ENCODE measurements around the gene IRX4. TPM values are rescaled to one million over a fixed set of nuclear protein-coding genes. Genes with fewer than 3 reads are reported as not detected.

IRX4 gene
- total and polyA plus RNA-seq, 4 donors: not detected

GRCh38 chr5:1891391-1891790 lies 8.7 kb upstream of the IRX4 start:
- Histone ChIP-seq H3K36me3 (ENCODE audit: control insufficient read depth in 4 of 4, insufficient read depth in 3 of 4, low read depth in 1 of 4, low read length in 3 of 4) (no peaks in the 10 kb centered on the region), H3K4me3 (ENCODE audit: low read depth in 1 of 3, low read length in 3 of 3) (no peak overlapping the region), H3K27me3 (ENCODE audit: control insufficient read depth in 4 of 4, insufficient read depth in 4 of 4, low read length in 3 of 4) (peaks cover 2 to 25% (median 3%) of the 10 kb centered on the region in 4 donors), H3K27ac (ENCODE audit: low read depth in 1 of 2, low read length in 2 of 2) (no peak overlapping the region), H3K9me3 (ENCODE audit: control insufficient read depth in 4 of 4, low read length in 3 of 4) (no peaks in the 10 kb centered on the region), H3K4me1 (ENCODE audit: control insufficient read depth in 4 of 4, insufficient read depth in 4 of 4, low read length in 3 of 4) (peaks cover 0 to 2% (median 0%) of the 10 kb centered on the region in 4 donors), H3K9ac (ENCODE audit: low read depth in 1 of 2, low read length in 2 of 2) (no peak overlapping the region)
- DNase-seq (ENCODE audit: low spot score): no peak
- no peak for TF ChIP-seq RAD21 (IDR thresholded peaks at IDR 0.05)
- TF ChIP-seq, protein P1, sequence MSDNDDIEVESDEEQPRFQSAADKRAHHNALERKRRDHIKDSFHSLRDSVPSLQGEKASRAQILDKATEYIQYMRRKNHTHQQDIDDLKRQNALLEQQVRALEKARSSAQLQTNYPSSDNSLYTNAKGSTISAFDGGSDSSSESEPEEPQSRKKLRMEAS (IDR thresholded peaks at IDR 0.05): no peak
- TF ChIP-seq, protein P2, sequence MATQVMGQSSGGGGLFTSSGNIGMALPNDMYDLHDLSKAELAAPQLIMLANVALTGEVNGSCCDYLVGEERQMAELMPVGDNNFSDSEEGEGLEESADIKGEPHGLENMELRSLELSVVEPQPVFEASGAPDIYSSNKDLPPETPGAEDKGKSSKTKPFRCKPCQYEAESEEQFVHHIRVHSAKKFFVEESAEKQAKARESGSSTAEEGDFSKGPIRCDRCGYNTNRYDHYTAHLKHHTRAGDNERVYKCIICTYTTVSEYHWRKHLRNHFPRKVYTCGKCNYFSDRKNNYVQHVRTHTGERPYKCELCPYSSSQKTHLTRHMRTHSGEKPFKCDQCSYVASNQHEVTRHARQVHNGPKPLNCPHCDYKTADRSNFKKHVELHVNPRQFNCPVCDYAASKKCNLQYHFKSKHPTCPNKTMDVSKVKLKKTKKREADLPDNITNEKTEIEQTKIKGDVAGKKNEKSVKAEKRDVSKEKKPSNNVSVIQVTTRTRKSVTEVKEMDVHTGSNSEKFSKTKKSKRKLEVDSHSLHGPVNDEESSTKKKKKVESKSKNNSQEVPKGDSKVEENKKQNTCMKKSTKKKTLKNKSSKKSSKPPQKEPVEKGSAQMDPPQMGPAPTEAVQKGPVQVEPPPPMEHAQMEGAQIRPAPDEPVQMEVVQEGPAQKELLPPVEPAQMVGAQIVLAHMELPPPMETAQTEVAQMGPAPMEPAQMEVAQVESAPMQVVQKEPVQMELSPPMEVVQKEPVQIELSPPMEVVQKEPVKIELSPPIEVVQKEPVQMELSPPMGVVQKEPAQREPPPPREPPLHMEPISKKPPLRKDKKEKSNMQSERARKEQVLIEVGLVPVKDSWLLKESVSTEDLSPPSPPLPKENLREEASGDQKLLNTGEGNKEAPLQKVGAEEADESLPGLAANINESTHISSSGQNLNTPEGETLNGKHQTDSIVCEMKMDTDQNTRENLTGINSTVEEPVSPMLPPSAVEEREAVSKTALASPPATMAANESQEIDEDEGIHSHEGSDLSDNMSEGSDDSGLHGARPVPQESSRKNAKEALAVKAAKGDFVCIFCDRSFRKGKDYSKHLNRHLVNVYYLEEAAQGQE (IDR thresholded peaks at IDR 0.05): no peak
- no peak for TF ChIP-seq EGR1 (IDR thresholded peaks at IDR 0.05; ENCODE audit: low read depth in 2 of 2)
- no peak for TF ChIP-seq HNF4A (conservative IDR thresholded peaks at IDR 0.05)
- TF ChIP-seq CTCF (IDR thresholded peaks at IDR 0.05; ENCODE audit: low read depth, low read length, missing input control): no peak
- TF ChIP-seq ZBTB33 (IDR thresholded peaks at IDR 0.05): no peak
- TF ChIP-seq, protein P3, sequence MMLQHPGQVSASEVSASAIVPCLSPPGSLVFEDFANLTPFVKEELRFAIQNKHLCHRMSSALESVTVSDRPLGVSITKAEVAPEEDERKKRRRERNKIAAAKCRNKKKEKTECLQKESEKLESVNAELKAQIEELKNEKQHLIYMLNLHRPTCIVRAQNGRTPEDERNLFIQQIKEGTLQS (IDR thresholded peaks at IDR 0.05): no peak
- TF ChIP-seq NR2F2 (IDR thresholded peaks at IDR 0.05): no peak
- no peak for TF ChIP-seq FOXA1 (IDR thresholded peaks at IDR 0.05)
- TF ChIP-seq GABPA (IDR thresholded peaks at IDR 0.05 in 1 of 2, conservative IDR thresholded peaks at IDR 0.05 in 1 of 2): no peak
- TF ChIP-seq FOXA2 (IDR thresholded peaks at IDR 0.05): no peak
- no peak for TF ChIP-seq YY1 (IDR thresholded peaks at IDR 0.05)
- no peak for TF ChIP-seq SP1 (IDR thresholded peaks at IDR 0.05)
- WGBS: 64% methylated on average over 16 of the region's 16 CpGs

- Histone ChIP-seq H3K9ac (ENCODE audit: low read depth in 1 of 2, low read length in 2 of 2) (no peak overlapping the region), H3K4me1 (ENCODE audit: control insufficient read depth in 4 of 4, insufficient read depth in 4 of 4, low read length in 3 of 4) (peaks cover 0 to 2% (median 0%) of the 10 kb centered on the region in 4 donors), H3K27me3 (ENCODE audit: control insufficient read depth in 4 of 4, insufficient read depth in 4 of 4, low read length in 3 of 4) (peaks cover 3 to 29% (median 4%) of the 10 kb centered on the region in 4 donors), H3K4me3 (ENCODE audit: low read depth in 1 of 3, low read length in 3 of 3) (no peak overlapping the region), H3K9me3 (ENCODE audit: control insufficient read depth in 4 of 4, low read length in 3 of 4) (no peaks in the 10 kb centered on the region), H3K27ac (ENCODE audit: low read depth in 1 of 2, low read length in 2 of 2) (no peak overlapping the region), H3K36me3 (ENCODE audit: control insufficient read depth in 4 of 4, insufficient read depth in 3 of 4, low read depth in 1 of 4, low read length in 3 of 4) (no peaks in the 10 kb centered on the region)
- DNase-seq (ENCODE audit: low spot score): no peak
- 75% methylated on average over 4 of the region's 4 CpGs for WGBS
- TF ChIP-seq NR2F2 (IDR thresholded peaks at IDR 0.05): no peak
- TF ChIP-seq TAF1 (conservative IDR thresholded peaks at IDR 0.05): no peak
- no peak for TF ChIP-seq GABPA (IDR thresholded peaks at IDR 0.05 in 1 of 2, conservative IDR thresholded peaks at IDR 0.05 in 1 of 2)
- TF ChIP-seq EGR1 (IDR thresholded peaks at IDR 0.05; ENCODE audit: low read depth in 2 of 2): no peak
- TF ChIP-seq RAD21 (IDR thresholded peaks at IDR 0.05): no peak
- no peak for TF ChIP-seq JUND (IDR thresholded peaks at IDR 0.05)
- no peak for TF ChIP-seq RXRA (IDR thresholded peaks at IDR 0.05)
- TF ChIP-seq, protein P2 (IDR thresholded peaks at IDR 0.05): no peak
- TF ChIP-seq HNF4G (IDR thresholded peaks at IDR 0.05): no peak
- TF ChIP-seq YY1 (IDR thresholded peaks at IDR 0.05): no peak
- TF ChIP-seq, protein P1 (IDR thresholded peaks at IDR 0.05): no peak
- TF ChIP-seq ZBTB33 (IDR thresholded peaks at IDR 0.05): no peak
Observed at GRCh38 chr5:1890296-1890695, 7.6 kb upstream of the IRX4 start.
